Measurements from ENCODE around the gene AFAP1. TPM values are rescaled to one million over a fixed set of nuclear protein-coding genes. Genes with fewer than 3 reads are reported as not detected.

AFAP1 gene
- total RNA-seq, 1 experiment from 2014 or later, result 23.6 TPM

DNA sequence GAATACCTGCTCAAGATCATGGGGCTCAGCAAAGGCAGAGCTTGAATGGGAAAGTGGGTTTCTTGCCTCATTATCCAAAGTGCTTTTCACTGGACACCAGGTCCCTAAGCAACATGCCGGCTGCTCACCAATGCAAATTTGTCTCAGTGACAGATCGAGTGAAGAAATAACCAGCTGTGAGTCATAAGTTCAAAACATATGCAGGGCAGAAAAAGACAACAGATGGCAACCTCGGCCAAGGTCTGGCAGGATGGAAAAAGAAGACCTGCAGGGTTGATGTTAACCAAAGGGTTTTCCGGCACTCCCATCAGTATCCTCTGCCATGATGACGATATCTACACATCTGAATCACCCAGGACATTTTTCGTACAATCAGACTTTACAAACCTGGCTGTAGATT lies 124.1 kb downstream of the AFAP1 start:
- H3K27me3 Mint-ChIP-seq (ENCODE audit: low read depth), result no peaks in the 10 kb centered on the region
- ATAC-seq (no peak), DNase-seq (ENCODE audit: low spot score) (no peak)
- TF ChIP-seq ELF4 (CRISPR knock-in tag; IDR thresholded peaks at IDR 0.05; ENCODE audit: low read depth) (no peak), ZNF416 (CRISPR knock-in tag; IDR thresholded peaks at IDR 0.05) (no peak), NR3C1 (CRISPR knock-in tag; conservative IDR thresholded peaks at IDR 0.05; ENCODE audit: low read depth) (no peak), OVOL2 (CRISPR knock-in tag; IDR thresholded peaks at IDR 0.05; ENCODE audit: borderline replicate concordance) (no peak), ZNF263 (CRISPR knock-in tag; IDR thresholded peaks at IDR 0.05; ENCODE audit: low read depth) (no peak), SMAD3 (CRISPR knock-in tag; IDR thresholded peaks at IDR 0.05; ENCODE audit: borderline replicate concordance) (no peak), ETV6 (CRISPR knock-in tag; IDR thresholded peaks at IDR 0.05) (no peak), CREB1 (CRISPR knock-in tag; IDR thresholded peaks at IDR 0.05) (no peak), NFATC4 (CRISPR knock-in tag; IDR thresholded peaks at IDR 0.05) (no peak), CBFB (CRISPR knock-in tag; IDR thresholded peaks at IDR 0.05; ENCODE audit: low read depth) (no peak), ZNF232 (CRISPR knock-in tag; IDR thresholded peaks at IDR 0.05) (no peak)
- TF ChIP-seq, protein P1, sequence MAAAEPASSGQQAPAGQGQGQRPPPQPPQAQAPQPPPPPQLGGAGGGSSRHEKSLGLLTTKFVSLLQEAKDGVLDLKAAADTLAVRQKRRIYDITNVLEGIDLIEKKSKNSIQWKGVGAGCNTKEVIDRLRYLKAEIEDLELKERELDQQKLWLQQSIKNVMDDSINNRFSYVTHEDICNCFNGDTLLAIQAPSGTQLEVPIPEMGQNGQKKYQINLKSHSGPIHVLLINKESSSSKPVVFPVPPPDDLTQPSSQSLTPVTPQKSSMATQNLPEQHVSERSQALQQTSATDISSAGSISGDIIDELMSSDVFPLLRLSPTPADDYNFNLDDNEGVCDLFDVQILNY (CRISPR knock-in tag; IDR thresholded peaks at IDR 0.05), result no peak
- TF ChIP-seq, protein P2, sequence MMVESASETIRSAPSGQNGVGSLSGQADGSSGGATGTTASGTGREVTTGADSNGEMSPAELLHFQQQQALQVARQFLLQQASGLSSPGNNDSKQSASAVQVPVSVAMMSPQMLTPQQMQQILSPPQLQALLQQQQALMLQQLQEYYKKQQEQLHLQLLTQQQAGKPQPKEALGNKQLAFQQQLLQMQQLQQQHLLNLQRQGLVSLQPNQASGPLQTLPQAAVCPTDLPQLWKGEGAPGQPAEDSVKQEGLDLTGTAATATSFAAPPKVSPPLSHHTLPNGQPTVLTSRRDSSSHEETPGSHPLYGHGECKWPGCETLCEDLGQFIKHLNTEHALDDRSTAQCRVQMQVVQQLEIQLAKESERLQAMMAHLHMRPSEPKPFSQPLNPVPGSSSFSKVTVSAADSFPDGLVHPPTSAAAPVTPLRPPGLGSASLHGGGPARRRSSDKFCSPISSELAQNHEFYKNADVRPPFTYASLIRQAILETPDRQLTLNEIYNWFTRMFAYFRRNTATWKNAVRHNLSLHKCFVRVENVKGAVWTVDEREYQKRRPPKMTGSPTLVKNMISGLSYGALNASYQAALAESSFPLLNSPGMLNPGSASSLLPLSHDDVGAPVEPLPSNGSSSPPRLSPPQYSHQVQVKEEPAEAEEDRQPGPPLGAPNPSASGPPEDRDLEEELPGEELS (CRISPR knock-in tag; IDR thresholded peaks at IDR 0.05), result no peak
- TF ChIP-seq, protein P3, sequence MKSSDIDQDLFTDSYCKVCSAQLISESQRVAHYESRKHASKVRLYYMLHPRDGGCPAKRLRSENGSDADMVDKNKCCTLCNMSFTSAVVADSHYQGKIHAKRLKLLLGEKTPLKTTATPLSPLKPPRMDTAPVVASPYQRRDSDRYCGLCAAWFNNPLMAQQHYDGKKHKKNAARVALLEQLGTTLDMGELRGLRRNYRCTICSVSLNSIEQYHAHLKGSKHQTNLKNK (CRISPR knock-in tag; IDR thresholded peaks at IDR 0.05), result no peak
- TF ChIP-seq, protein P4, sequence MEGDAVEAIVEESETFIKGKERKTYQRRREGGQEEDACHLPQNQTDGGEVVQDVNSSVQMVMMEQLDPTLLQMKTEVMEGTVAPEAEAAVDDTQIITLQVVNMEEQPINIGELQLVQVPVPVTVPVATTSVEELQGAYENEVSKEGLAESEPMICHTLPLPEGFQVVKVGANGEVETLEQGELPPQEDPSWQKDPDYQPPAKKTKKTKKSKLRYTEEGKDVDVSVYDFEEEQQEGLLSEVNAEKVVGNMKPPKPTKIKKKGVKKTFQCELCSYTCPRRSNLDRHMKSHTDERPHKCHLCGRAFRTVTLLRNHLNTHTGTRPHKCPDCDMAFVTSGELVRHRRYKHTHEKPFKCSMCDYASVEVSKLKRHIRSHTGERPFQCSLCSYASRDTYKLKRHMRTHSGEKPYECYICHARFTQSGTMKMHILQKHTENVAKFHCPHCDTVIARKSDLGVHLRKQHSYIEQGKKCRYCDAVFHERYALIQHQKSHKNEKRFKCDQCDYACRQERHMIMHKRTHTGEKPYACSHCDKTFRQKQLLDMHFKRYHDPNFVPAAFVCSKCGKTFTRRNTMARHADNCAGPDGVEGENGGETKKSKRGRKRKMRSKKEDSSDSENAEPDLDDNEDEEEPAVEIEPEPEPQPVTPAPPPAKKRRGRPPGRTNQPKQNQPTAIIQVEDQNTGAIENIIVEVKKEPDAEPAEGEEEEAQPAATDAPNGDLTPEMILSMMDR (IDR thresholded peaks at IDR 0.05), result no peak
- TF ChIP-seq, protein P5, sequence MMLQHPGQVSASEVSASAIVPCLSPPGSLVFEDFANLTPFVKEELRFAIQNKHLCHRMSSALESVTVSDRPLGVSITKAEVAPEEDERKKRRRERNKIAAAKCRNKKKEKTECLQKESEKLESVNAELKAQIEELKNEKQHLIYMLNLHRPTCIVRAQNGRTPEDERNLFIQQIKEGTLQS (CRISPR knock-in tag; conservative IDR thresholded peaks at IDR 0.05), result no peak
- TF ChIP-seq, protein P6, sequence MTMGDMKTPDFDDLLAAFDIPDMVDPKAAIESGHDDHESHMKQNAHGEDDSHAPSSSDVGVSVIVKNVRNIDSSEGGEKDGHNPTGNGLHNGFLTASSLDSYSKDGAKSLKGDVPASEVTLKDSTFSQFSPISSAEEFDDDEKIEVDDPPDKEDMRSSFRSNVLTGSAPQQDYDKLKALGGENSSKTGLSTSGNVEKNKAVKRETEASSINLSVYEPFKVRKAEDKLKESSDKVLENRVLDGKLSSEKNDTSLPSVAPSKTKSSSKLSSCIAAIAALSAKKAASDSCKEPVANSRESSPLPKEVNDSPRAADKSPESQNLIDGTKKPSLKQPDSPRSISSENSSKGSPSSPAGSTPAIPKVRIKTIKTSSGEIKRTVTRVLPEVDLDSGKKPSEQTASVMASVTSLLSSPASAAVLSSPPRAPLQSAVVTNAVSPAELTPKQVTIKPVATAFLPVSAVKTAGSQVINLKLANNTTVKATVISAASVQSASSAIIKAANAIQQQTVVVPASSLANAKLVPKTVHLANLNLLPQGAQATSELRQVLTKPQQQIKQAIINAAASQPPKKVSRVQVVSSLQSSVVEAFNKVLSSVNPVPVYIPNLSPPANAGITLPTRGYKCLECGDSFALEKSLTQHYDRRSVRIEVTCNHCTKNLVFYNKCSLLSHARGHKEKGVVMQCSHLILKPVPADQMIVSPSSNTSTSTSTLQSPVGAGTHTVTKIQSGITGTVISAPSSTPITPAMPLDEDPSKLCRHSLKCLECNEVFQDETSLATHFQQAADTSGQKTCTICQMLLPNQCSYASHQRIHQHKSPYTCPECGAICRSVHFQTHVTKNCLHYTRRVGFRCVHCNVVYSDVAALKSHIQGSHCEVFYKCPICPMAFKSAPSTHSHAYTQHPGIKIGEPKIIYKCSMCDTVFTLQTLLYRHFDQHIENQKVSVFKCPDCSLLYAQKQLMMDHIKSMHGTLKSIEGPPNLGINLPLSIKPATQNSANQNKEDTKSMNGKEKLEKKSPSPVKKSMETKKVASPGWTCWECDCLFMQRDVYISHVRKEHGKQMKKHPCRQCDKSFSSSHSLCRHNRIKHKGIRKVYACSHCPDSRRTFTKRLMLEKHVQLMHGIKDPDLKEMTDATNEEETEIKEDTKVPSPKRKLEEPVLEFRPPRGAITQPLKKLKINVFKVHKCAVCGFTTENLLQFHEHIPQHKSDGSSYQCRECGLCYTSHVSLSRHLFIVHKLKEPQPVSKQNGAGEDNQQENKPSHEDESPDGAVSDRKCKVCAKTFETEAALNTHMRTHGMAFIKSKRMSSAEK (CRISPR knock-in tag; IDR thresholded peaks at IDR 0.05; ENCODE audit: borderline replicate concordance), result no peak
- TF ChIP-seq, protein P7, sequence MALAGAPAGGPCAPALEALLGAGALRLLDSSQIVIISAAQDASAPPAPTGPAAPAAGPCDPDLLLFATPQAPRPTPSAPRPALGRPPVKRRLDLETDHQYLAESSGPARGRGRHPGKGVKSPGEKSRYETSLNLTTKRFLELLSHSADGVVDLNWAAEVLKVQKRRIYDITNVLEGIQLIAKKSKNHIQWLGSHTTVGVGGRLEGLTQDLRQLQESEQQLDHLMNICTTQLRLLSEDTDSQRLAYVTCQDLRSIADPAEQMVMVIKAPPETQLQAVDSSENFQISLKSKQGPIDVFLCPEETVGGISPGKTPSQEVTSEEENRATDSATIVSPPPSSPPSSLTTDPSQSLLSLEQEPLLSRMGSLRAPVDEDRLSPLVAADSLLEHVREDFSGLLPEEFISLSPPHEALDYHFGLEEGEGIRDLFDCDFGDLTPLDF (CRISPR knock-in tag; IDR thresholded peaks at IDR 0.05), result no peak
- no peak overlapping the region for H3K4me3 Mint-ChIP-seq
- H3K9me3 Mint-ChIP-seq, result no peaks in the 10 kb centered on the region
- peaks cover 33% of the 10 kb centered on the region for H3K36me3 Mint-ChIP-seq
- POLR2A ChIA-PET, result no interaction called here
- CTCF ChIA-PET, result interaction anchor here (1.9 to 3.8 kb wide), 3 partner anchors 9 to 13 kb away, joined by 5 to 13 read pairs (median 10); no protein-coding TSS in a partner anchor
- no peak overlapping the region for H3K27ac Mint-ChIP-seq
- peaks cover 12% of the 10 kb centered on the region for H3K4me1 Mint-ChIP-seq
